ENCODE data around the gene GSG1L. TPM values are rescaled to one million over a fixed set of nuclear protein-coding genes. Genes with fewer than 3 reads are reported as not detected.
A peak's percentile ranks its signal among the peaks of the same experiment; 100 is the strongest.

Gene GSG1L
- total RNA-seq, 4 donors from 2014 or later = not detected

DNA sequence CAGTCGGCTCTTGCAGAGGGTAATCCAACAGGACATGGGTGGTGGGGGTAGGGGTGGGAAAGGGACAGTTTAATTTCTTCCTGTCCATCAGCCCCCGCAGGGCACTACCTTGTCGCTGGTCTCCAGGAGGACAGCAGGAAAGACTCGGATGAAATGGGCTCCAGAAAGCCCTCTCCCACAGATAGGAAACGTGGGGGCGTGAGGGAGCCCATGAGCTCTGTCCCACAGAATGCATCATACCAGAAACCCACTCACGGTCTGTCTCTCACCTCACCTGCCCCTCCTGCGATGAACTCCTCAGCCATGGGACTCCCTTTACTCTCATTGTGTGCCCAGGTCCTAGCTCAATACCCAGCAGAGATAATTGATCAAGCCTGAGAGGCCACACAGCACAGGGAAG, 240.1 kb downstream of the GSG1L start:
- no peak for TF ChIP-seq POLR2A (IDR thresholded peaks at IDR 0.05)
- TF ChIP-seq CTCF (IDR thresholded peaks at IDR 0.05) = no peak
- H3K27ac ChIP-seq = no peak overlapping the region
- DNase-seq = no peak
- H3K4me3 ChIP-seq = no peak overlapping the region
- H3K9me3 ChIP-seq = no peaks in the 10 kb centered on the region
- no peaks in the 10 kb centered on the region for H3K4me1 ChIP-seq
- no peaks in the 10 kb centered on the region for H3K36me3 ChIP-seq
- no peaks in the 10 kb centered on the region for H3K27me3 ChIP-seq

DNA sequence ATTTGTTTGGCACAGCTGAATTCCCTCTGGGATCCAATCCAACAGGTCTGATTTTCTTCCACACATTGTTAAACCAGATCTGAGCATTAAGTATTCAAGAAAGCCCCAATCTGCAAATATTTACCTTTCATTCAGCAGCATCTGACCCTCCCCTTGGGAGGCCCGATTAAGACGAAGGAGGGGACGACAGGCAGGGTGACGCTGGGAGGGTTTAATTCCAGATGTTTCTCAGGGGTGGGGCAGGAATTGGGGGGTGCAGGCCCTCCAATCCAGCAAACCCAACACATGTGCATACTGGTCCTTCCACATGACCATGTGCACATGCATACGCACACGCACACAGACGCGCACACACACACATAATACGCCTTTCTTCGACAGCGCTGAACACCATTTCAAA, 240.5 kb downstream of the GSG1L start:
- Histone ChIP-seq H3K4me1 (no peaks in the 10 kb centered on the region), H3K9me3 (no peaks in the 10 kb centered on the region), H3K27ac (no peak overlapping the region), H3K36me3 (no peaks in the 10 kb centered on the region), H3K27me3 (no peaks in the 10 kb centered on the region), H3K4me3 (no peak overlapping the region)
- TF ChIP-seq POLR2A (IDR thresholded peaks at IDR 0.05) = no peak
- no peak for TF ChIP-seq CTCF (IDR thresholded peaks at IDR 0.05)
- peak in 1 of 3 donors; percentile 1 for DNase-seq

GRCh38 chr16:27822529-27822928, 241.0 kb downstream of the GSG1L start:
- DNase-seq = peak in 1 of 3 donors; percentile 6
- H3K4me1 ChIP-seq = no peaks in the 10 kb centered on the region
- H3K27me3 ChIP-seq = no peaks in the 10 kb centered on the region
- no peaks in the 10 kb centered on the region for H3K9me3 ChIP-seq
- no peak overlapping the region for H3K4me3 ChIP-seq
- no peak overlapping the region for H3K27ac ChIP-seq
- no peaks in the 10 kb centered on the region for H3K36me3 ChIP-seq
- TF ChIP-seq POLR2A (IDR thresholded peaks at IDR 0.05) (no peak), CTCF (IDR thresholded peaks at IDR 0.05) (no peak)

DNA sequence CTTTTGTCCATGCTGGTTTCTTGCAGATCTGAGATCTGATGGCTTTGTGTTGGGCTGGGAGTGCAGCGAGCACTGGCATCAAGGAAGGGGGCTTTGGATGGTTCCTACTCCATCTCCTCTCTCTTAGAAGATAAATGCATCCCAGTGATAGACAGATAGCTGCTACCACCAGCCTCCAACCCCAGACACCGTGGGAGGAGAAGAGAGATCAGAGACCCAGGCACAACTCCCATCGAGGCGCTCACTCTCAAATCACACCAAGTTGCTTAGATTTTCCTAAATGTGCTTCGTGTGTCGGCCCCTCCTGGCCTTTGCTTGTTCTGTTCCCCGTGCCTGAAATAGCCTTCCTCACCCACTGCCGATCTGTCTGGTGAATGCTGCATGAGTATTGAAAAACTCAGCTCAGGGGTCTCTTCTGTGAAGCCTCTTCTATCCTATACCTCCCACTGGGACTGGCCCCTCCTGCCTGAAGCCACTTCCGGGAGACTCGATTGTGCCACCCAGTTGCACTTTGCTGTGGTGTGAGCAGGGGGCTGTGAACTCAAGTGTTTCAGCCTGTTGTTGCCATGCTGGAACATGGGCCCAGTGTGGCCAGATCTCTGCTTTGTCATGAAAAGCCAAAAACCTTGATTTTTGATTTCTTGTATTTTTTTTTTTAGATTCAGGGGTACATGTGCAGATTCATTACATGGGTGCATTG, 242.7 kb downstream of the GSG1L start:
- H3K9me3 ChIP-seq = no peaks in the 10 kb centered on the region
- no peaks in the 10 kb centered on the region for H3K27me3 ChIP-seq
- DNase-seq = peak in 1 of 3 donors; percentile 2
- H3K4me3 ChIP-seq = no peak overlapping the region
- no peaks in the 10 kb centered on the region for H3K4me1 ChIP-seq
- TF ChIP-seq CTCF (IDR thresholded peaks at IDR 0.05) (no peak), POLR2A (IDR thresholded peaks at IDR 0.05) (no peak)
- no peak overlapping the region for H3K27ac ChIP-seq
- H3K36me3 ChIP-seq = no peaks in the 10 kb centered on the region

DNA sequence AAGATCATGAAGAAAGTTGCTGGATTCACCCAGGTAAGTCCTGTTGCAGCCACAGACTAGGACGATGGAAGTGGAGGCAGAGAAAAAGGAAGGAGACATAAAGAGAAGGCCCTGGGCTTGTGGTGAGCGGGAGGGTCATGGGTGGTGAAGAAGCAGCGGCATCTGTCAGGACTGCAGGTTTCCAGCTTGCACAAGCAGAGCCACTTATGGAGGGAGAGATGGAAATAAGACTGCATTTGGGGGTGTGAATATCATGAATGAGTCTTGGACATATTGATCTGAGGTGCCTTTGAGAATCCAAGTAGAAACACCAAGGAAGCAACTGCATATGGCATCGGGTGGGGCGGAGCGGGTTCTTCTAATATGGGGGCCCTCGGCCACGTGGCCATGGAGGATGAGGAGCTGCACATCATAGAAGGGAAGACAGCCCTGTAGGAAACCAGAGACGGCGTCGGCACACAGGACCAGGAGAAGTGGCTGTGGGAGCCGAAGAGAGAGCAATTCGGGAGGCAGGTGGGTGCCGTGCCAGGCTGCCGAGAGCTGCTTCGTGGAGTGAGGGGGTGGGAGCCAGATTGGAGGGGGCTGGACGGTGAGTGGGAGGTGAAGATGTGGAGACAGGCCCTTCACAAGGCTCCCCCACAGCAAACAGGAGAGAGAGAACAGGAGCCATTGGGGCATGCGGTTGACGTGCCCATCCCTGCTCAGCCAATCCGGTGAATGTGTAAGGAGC, 243.5 kb downstream of the GSG1L start:
- no peaks in the 10 kb centered on the region for H3K27me3 ChIP-seq
- no peaks in the 10 kb centered on the region for H3K4me1 ChIP-seq
- H3K36me3 ChIP-seq = no peaks in the 10 kb centered on the region
- peak in 1 of 3 donors; percentile 28 for DNase-seq
- H3K4me3 ChIP-seq = no peak overlapping the region
- H3K9me3 ChIP-seq = no peaks in the 10 kb centered on the region
- no peak for TF ChIP-seq CTCF (IDR thresholded peaks at IDR 0.05)
- TF ChIP-seq POLR2A (IDR thresholded peaks at IDR 0.05) = no peak
- H3K27ac ChIP-seq = no peak overlapping the region
